SH-SY5Y (cell line): ENCODE data around the gene ZNF408.

Experiments
- GATA2 ChIP-seq: IDR thresholded peaks from 2 replicates; pipeline ENCODE4 v1.6.1; 2011; ENCODE audit warnings: mild to moderate bottlenecking, low read depth, low read length
- GATA3 ChIP-seq: IDR thresholded peaks from 2 replicates; pipeline ENCODE4 v1.6.1; 2011; ENCODE audit warnings: low read depth, mild to moderate bottlenecking, low read length, moderate library complexity

GRCh38 chr11:46668480-46669085, 32.2 kb upstream of the ZNF408 start:
- TF ChIP-seq GATA2 (no peak), GATA3 (no peak)
